HG02981 (cell line): ENCODE results near the gene PRKCE.
"Not testable (repeated sequence)": the region's sequence is repeated elsewhere in the genome, so short reads cannot be mapped to it uniquely, and the experiment has no call there.

Experiments
- ATAC-seq: cut with Tn5 transposase; IDR thresholded peaks from one replicate; pipeline ENCODE4 v1.9.1; 2021; ENCODE audit warnings: mild to moderate bottlenecking, moderate library complexity; ENCODE audit not compliant: unreplicated experiment

Gene PRKCE

DNA sequence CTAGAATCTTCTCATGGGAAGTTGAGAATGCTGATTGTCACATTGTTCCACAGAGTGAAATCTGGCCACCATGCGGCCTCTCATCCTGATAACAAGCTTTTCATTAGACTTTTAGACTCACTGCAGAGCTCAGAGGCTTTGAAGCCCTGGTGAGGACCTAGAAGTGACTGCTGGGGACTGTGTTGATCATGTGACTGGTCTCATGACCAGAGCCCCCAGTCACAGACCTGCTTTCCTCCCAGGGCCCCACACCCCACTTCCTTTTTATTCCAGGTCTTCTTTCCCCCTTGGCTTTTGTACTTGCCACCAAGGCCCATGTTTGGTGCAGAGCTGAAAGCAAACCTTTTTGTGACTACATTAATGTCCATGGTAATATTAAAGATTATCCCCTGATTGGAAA, 45.2 kb downstream of the PRKCE start:
- ATAC-seq: no peak

DNA sequence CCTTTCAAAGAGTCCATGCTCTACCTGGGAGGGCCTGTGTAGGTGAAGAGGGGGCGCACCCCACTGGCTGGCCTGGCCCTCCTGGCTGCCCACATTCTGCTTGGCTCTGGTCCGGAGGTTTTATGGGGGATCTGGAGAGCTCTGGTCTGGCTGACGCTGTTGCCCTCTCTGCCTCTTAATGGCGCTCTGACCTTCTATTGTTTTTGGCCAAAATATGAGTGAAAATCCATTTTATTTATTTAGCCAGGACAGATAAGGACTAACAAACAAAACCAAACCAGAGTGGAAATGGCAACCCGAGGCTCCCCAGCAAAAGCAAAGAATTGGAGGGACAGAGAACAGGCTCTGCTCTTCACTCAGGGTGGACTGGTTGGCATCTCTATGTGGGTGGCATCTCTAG, 45.7 kb downstream of the PRKCE start:
- ATAC-seq: no peak

DNA sequence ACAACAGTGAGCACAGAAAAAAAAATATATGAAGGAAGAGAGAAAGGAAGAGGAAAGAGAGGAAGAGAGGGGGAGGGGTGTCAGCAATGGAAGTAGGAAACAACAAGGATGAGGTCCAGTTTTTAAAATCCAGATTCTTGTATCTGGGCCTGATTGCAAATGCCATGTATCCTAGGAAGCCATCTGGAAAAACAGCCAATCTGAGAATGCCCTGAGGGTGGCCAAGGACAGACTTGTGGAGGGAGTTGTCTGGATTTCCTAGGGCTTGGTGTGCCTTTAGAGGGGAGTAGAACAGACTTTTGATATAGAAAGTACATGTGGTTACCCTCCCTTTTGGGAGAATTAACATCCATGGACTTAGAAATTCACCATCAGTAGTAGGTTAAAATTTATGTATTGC, 47.1 kb downstream of the PRKCE start:
- no peak for ATAC-seq

DNA sequence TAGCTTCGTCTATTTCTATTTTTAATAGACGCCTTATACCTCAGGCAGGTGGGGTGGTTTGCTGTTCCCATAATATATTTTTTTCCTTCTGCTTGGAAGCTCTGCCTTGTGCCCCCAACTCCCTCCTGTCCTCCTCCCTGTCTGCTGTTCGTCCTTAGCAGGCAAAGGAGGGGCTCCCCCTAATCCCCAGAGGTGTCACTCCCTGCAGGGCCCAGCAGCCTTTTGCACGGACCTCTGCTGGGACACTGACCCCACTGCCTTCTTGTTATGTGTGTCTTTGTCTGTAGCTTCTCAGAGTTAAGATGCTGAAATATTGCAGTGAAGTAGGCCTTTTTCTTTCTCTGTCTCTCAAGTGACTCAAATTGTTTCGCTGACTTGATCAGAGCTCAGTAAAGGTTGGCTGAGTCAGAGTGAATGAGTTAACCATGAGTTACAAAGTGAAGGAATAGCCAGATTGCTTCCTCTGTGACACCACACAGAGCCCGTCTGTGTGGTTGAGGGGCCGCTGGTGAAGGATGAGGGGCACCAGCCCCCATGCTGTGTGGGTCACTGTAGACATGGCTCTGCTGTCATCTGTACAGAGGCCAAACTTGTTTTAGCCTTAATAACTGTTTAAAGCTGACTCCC, 47.7 kb downstream of the PRKCE start:
- peak; percentile 67 for ATAC-seq

DNA sequence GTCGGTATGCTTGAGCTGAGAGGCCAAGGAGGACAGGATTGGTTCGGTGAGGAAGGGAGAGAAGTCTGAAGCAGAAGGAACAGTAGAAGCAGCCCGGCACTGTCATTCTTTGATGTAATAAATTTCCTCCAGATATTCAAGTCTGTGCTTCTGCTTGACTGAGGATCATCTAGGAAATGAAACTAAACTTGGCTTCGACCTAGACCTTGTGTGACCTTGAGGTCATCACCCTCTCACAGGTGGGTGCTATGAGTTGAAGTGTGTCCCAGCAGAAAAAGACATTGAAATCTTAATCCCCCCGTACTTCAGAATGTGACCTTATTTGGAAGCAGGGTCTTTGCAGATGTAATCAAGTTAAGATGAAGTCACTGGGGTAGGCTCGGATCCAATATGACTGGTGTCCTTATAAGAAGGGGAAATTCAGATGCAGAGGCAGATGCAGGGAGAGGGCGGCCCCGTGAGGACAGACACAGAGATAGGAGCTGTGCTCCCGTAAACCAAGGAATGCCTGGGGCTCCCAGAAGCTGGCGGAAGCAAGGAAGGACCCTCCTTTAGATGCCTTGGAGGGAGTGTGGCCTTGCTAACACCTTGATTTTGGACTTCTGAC, 49.0 kb downstream of the PRKCE start:
- no peak for ATAC-seq

DNA sequence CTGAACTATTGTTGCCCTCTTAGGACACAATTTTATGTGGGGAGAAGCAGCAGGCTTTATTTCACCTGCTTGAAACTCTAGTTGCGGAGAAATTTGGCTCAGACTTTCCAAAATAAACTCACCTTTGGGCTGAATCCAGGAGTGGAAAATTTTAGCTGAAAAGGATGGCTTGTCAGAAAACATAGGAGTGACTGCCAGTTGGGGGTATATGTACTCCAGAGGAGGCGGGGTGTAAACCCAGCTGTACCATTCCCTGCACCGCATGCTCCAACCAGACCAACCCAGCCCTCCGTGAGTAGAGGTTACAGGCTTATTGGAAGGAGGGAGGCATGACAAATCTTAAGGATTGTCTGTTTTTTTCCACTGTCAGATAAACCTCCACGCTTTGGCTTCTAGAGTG, 53.8 kb downstream of the PRKCE start:
- ATAC-seq: no peak

DNA sequence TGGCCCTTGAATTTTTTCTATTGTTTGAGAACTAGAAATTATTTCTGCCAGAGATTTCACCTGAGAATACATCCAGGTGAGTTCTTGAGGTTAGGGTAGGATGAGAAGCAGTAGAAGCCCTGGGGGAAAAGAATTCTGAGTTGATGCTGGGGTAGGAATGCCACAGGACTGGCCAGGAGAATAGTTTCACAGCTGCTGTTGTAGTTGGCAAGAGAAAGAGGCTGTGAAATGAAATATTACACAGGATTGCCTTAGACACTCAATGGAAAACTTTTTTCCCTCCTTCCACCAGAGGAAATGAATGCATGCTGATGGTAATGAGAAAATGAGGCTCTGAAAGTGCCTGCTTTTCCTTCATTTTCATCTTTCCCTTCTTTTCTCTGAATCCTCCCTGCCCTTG, 54.6 kb downstream of the PRKCE start:
- no peak for ATAC-seq

DNA sequence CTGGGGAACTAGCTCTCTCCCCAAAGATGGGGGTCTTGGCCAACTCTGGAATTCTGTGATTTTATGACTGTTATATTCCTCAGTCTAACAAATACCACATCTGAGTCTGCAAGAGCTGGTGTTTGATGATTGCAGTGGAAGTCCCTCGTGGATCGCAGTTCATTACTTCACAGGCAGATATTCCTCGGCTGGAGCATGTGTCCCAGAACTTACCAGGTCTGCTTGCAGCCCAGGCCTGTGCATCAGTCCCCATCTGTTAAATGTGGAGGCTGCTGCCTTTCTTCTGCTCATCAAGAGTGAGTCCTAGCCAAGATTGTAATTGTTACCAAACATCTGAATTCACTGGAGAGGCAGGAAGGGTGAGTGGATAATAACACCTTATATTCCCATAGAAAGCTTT, 55.5 kb downstream of the PRKCE start:
- no peak for ATAC-seq

DNA sequence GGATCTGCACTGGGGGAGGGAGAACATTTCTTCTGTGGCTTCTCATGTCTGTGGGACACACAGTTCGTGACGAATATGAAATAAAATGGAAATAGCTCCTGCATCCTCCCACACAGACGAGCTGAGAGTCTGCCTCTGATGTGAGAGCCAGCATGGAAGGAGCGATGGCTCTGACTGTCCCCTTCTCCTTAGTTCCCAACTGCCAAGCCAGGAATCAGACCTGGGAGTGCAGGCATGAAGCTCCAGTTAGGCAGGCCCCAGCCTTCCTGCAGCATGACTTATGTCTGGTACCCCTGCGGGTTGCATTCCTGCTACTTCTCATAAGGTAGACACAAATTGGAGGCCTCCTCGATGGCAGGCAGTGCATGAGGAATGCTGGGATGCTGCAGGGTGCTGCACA, 56.2 kb downstream of the PRKCE start:
- ATAC-seq: no peak

DNA sequence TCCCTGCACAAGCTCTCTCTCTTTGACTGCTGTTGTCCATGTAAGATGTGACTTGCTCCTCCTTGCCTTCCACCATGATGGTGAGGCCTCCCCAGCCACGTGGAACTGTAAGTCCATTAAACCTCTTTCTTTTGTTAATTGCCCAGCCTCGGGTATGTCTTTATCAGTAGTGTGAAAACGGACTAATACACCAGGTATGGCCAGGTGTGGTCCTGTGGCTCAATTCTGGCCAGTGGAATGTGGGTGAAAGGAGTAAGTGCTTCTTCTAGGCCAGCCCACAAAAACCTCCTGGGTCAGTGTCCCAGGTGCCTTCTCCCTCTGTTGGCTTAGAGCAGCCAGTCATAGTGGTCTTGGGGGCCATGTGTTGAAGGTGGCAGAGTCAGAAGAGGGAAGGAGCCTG, 57.0 kb downstream of the PRKCE start:
- ATAC-seq: no peak

DNA sequence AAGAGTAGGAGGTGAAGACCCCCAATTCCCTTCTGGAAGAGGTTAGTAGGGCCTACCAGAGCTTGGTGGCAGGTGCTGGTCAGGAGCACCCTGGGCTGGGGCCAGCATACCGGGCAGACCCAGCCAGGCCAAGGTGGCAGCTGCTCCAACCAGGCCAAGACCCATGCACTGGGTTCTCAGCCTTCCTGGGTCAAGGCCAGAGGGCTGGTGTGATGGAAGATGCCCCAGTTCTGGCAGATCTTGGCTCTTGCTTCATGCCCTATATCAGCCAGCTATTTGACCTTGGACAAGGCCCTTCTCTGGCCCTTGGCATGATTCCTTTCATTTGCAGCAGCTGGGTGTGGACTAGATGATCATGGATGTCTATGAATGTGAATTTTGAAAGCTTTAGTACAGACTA, 57.7 kb downstream of the PRKCE start:
- no peak for ATAC-seq

DNA sequence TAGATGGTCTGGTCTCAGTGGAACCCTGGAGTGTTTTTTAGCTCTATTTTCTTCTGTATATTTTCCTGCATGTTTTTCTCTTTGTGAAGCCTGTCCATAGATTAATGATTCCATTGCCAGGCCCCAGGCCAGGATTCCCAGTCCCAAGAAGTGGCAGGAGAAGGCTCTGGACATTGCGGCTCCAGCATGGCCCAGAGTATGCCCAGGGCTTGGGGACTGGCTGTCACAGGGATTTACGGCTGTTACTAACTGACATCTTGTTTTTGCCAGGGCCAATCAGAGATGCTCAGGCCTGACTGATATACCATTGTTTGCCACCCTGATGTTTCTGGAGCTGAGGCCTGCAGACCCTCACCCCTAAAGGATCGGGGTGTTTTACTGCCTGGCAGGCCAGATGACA, 59.0 kb downstream of the PRKCE start:
- ATAC-seq: no peak

DNA sequence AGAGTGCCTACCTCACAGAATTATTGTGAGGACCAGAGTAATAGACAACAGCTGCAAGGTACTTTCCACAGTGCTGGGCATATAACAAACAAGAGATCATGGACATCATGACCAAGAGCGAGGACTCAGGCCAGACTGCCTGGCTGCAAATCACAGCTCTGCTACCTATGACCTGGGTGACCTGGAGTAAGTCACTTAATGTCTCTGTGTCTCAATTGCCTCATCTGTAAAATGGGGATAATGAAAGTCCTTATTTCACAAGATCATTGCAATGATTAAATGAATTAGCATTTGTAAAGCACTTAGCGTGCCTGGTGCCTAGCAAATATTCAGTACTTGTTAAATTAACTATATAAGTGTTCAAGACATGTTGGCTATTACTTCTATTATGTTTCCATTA, 59.7 kb downstream of the PRKCE start:
- ATAC-seq: no peak

DNA sequence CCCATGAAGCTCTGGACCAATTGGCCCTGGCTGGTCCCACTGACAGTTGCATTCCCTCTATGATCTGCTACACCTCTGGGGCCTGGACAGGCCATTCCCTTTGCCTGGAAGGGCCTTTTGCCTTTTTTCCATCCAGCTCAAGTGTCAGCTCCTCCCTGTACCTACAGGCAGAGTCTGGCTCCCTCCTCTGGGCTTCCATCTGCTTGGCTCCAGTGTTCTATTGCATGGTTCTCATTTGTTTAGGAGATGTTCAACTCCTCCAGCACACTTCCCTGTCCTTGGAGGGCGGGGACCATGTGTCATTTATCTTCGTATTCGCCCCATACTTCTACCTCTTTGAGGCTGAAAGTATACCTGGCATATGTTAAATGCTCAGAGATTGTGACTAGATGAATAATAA, 61.1 kb downstream of the PRKCE start:
- no peak for ATAC-seq

DNA sequence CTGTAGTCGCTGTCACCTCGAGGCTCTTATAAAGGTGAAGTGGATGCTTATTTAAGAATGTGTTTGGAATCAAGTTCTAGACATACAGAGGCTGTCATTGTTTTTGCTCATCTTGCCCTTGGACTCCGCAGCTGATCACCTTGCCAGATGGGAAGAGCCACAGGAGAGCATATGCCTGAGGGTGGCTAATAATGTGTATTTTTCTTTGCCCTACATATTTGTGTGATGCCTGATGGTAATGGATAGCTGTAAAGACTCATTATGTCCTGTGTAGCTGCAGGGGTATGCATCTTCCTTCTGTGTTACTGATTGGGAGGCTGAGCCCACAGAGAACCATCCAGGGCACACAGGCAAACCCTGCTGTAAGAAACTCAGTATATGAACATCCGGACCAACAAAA, 61.7 kb downstream of the PRKCE start:
- ATAC-seq: no peak

DNA sequence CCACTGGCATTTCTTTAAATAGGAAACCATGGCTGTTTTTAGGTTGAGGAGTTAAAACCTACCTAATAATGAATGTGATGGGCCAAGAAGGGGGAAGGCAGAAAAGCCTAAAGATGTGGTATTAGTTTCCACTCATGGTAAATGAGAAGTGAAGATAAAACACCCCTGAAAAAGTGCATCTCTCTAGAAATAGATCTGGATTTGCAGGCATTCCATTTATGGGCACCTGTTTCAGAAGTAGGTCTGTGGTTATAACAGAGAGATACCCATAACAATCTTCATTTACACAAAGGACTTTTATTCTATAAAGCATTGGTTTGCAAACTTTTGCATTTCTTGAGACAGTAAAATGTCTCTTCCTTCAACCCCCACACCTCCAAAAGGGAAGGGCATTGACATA, 62.1 kb downstream of the PRKCE start:
- ATAC-seq: no peak

DNA sequence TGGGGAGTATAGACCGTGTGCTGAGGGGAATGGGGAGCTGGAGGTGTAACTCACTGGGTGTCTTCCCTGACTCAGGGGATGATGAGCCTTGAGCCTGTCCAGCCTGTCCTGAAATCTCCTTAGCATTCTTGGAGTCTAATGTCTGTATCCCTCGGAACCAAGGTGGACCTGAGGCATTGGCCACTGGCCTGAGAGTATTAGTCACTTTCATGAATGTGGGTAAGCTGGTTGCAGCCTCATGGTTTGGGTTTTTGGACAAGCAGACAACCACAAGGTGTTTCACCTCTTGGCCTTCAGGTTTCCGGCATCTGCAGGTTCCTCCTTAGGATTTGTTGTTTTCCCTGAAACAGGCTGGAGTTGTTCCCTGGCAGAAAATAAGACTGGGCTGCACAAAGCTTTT, 63.2 kb downstream of the PRKCE start:
- no peak for ATAC-seq

DNA sequence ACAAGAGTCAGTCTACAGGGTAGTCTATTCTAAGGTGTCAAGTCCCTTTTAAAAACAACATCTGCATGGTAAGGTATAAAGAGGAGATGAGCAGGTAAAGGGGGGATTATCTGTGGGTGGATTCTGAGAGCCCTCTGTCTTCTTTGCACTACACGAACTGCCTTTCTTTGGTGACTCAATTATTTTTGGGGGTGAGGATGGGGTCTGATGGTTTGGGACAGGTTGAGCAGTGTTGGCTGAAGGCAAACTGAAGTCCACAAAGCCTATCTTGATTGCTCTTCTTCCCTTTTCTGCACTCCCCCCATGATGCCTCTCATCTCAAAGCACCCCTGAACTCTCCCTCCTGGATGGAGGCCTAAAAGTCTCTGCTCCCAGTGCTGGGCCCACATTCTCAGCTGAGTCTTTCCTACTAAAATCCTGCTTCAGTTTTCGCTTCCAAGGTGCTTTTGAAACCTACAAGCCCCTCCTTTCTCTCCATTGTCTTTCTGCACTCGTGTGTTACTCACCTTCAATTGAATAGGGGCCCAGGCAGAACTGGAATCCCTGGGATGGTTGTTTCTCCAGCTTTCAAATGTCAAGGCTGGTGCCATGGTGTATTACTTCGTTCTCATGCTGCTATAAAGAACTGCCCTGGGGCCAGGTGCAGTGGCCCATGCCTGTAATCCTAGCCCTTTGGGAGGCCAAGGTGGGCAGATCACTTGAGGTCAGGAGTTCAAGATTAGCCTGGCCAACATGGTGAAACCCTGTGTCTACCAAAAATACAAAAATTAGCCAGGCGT, 64.3 kb downstream of the PRKCE start:
- no peak for ATAC-seq

DNA sequence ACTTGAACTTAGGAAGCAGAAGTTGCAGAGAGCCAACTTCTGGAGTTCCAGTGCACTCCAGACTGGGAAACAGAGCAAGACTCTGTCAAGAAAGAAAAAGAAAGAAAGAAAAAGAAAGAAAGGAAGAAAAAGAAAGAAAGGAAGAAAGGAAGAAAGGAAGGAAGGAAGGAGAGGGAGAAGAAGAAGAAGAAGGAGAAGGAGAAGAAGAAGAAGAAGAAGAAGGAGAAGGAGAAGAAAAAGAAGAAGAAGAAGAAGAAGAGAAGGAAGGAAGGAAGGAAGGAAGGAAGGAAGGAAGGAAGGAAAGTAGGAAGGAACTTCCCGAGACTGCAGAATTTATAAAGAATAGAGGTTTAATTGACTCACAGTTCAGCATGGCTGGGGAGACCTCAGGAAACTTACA, 65.0 kb downstream of the PRKCE start:
- ATAC-seq: not testable (repeated sequence)

DNA sequence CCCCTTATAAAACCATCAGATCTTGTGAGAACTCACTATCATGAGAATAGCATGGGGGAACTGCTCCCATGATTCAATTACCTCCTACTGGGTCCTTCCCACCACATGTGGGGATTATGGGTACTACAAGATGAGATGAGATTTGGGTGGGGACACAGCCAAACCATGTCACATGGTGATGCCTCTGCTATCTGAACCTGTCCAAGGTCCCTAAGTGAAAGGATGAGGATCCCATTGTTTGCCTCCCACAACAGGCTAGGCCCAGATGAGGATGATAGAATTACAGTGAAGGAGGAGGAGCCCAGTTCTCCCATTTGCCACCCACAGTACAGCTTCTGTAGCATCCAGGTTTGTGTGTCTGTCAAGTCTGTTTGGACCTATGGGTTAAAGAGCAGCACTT, 65.4 kb downstream of the PRKCE start:
- ATAC-seq: no peak

DNA sequence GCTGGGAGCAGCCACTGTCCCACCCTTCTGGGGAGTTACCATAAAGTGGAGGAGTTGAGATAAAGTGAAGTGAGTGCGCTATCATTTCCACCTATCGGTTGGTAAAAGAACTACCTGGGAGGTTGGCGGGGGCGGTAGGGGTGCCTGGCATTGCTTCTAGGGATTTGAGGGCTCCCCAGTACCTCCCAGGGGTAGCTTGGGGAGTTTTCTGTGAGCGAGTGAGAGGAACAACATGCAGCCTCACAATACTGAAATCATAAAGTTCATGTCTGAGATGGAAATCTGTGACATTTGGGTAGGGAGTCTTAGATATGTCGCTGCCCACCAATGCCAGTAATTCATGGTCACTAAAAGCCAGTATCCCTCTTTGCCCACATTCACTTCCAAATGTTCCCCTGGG, 68.7 kb downstream of the PRKCE start:
- no peak for ATAC-seq

DNA sequence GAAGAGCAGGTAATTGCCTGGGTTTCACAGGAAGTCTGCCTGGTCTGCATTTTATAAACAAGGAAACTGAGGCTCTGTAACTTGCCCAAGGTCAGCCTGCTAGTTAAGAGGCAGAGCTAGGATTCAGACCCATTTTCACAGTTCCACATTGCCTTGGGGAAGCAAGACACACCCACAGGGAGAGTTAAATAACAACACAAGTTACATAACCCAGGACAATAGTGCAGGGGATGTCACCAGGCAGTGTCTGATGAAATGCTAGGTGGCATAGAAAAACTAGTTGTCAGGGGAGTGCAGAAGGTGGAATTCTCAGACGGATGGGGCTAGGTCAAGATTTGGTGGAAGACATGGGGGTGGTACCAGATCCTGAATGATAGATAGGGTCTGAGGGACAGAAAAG, 69.7 kb downstream of the PRKCE start:
- no peak for ATAC-seq
